GM19372 (cell line): Measurements from ENCODE around the gene PIK3C3.
"Not testable (repeated sequence)": the region's sequence is repeated elsewhere in the genome, so short reads cannot be mapped to it uniquely, and the experiment has no call there.

ENCODE experiments used
- ATAC-seq: cut with Tn5 transposase; IDR thresholded peaks from one replicate; pipeline ENCODE4 v1.9.1; 2021; ENCODE audit warnings: mild to moderate bottlenecking, low read depth, moderate library complexity; ENCODE audit not compliant: unreplicated experiment

PIK3C3 gene

GRCh38 chr18:42067518-42067917, 112.5 kb downstream of the PIK3C3 start:
- no peak for ATAC-seq

GRCh38 chr18:42068030-42068429, 113.0 kb downstream of the PIK3C3 start:
- no peak for ATAC-seq

GRCh38 chr18:42069036-42069435, 114.0 kb downstream of the PIK3C3 start:
- no peak for ATAC-seq

GRCh38 chr18:42072407-42072806, 117.4 kb downstream of the PIK3C3 start:
- ATAC-seq, result no peak

GRCh38 chr18:42074704-42075103, 119.7 kb downstream of the PIK3C3 start:
- ATAC-seq, result no peak

- no peak for ATAC-seq
Measured at GRCh38 chr18:42078711-42079110, 123.7 kb downstream of the PIK3C3 start.

GRCh38 chr18:42080340-42080739, 125.3 kb downstream of the PIK3C3 start:
- no peak for ATAC-seq

GRCh38 chr18:42082415-42083234, 127.6 kb downstream of the PIK3C3 start:
- no peak for ATAC-seq

GRCh38 chr18:42086288-42086687, 131.3 kb downstream of the PIK3C3 start:
- ATAC-seq, result no peak

GRCh38 chr18:42087235-42087634, 132.2 kb downstream of the PIK3C3 start:
- ATAC-seq, result no peak

- no peak for ATAC-seq
Measured at GRCh38 chr18:42087876-42088275, 132.8 kb downstream of the PIK3C3 start.

GRCh38 chr18:42092848-42093247, 137.8 kb downstream of the PIK3C3 start:
- no peak for ATAC-seq

GRCh38 chr18:42094875-42095274, 139.8 kb downstream of the PIK3C3 start:
- ATAC-seq, result no peak

- no peak for ATAC-seq
Measured at GRCh38 chr18:42095732-42096377, 140.8 kb downstream of the PIK3C3 start.

- no peak for ATAC-seq
Measured at GRCh38 chr18:42100248-42100647, 145.2 kb downstream of the PIK3C3 start.

GRCh38 chr18:42100911-42101310, 145.9 kb downstream of the PIK3C3 start:
- no peak for ATAC-seq

- no peak for ATAC-seq
Measured at GRCh38 chr18:42105394-42105793, 150.4 kb downstream of the PIK3C3 start.

- ATAC-seq, result no peak
Measured at GRCh38 chr18:42106784-42107183, 151.8 kb downstream of the PIK3C3 start.

- no peak for ATAC-seq
Measured at GRCh38 chr18:42107287-42107686, 152.3 kb downstream of the PIK3C3 start.

- no peak for ATAC-seq
Measured at GRCh38 chr18:42107691-42108450, 152.8 kb downstream of the PIK3C3 start.

GRCh38 chr18:42112147-42112546, 157.1 kb downstream of the PIK3C3 start:
- not testable (repeated sequence) for ATAC-seq
